ENCODE data around the gene GMDS. TPM values are rescaled to one million over a fixed set of nuclear protein-coding genes. Genes with fewer than 3 reads are reported as not detected.

The GMDS gene
- total and polyA plus RNA-seq, 2 donors (not counting 1 experiment from before 2014, with no cell fraction given): 11.5 to 16.4 TPM

- ChIA-PET CTCF (interaction anchor here (1.1 kb wide), 1 partner anchor 990 kb away, joined by 3 read pairs; no protein-coding TSS in a partner anchor), POLR2A (no interaction called here)
- Histone ChIP-seq H3K4me2 (replicated peaks; ENCODE audit: low read depth, low read length, poor library complexity, severe bottlenecking) (no peak overlapping the region), H3K4me3 (ENCODE audit: control extremely low read depth in 1 of 5, extremely low read depth in 1 of 5, insufficient read depth in 1 of 5, low read depth in 2 of 5, low read length in 4 of 5) (no peak overlapping the region), H3K9me3 (ENCODE audit: control extremely low read depth in 1 of 3, control insufficient read depth in 2 of 3, insufficient read depth in 1 of 3, low read length in 2 of 3) (peaks cover 0 to 2% (median 0%) of the 10 kb centered on the region in 3 donors), H3K4me1 (ENCODE audit: control insufficient read depth in 2 of 2, insufficient read depth in 2 of 2, low read length in 2 of 2) (no peaks in the 10 kb centered on the region), H3K27me3 (replicated peaks in 1 of 4; ENCODE audit: control extremely low read depth in 1 of 4, control insufficient read depth in 3 of 4, insufficient read depth in 4 of 4, low read length in 3 of 4) (no peaks in the 10 kb centered on the region), H4K20me1 (ENCODE audit: control insufficient read depth, insufficient read depth, low read length, poor library complexity, severe bottlenecking) (no peaks in the 10 kb centered on the region), H3K79me2 (ENCODE audit: control insufficient read depth, insufficient read depth, low read length) (no peaks in the 10 kb centered on the region), H3K27ac (ENCODE audit: low read length in 2 of 2) (no peak overlapping the region), H3K36me3 (replicated peaks in 1 of 2; ENCODE audit: control extremely low read depth in 1 of 2, control insufficient read depth in 1 of 2, extremely low read depth in 1 of 2, insufficient read depth in 2 of 2, low read length in 1 of 2) (no peaks in the 10 kb centered on the region), H3K9ac (ENCODE audit: low read length) (no peak overlapping the region), H2AFZ (ENCODE audit: insufficient read depth, low read depth, low read length, poor library complexity, severe bottlenecking) (no peak overlapping the region)
- intact Hi-C loops (cut with micrococcal nuclease): no loop called here
- H3K4me1 Mint-ChIP-seq: peaks cover 3% of the 10 kb centered on the region
- DNase-seq (no peak), ATAC-seq (ENCODE audit: low read depth) (no peak)
- WGBS (ENCODE audit: insufficient coverage): 80% methylated on average over 6 of the region's 12 CpGs
- no peak overlapping the region for H3K4me3 Mint-ChIP-seq
- H3K27ac Mint-ChIP-seq: no peak overlapping the region
- no peaks in the 10 kb centered on the region for H3K9me3 Mint-ChIP-seq (ENCODE audit: insufficient read depth)
- peaks cover 4% of the 10 kb centered on the region for H3K27me3 Mint-ChIP-seq
- no peak for TF ChIP-seq EZH2 (IDR thresholded peaks at IDR 0.05; ENCODE audit: borderline replicate concordance, insufficient read depth, low read depth, low read length, poor library complexity, severe bottlenecking)
- no peak for TF ChIP-seq CTCF (IDR thresholded peaks at IDR 0.05)
These were observed 600.8 kb downstream of the GMDS start for GRCh38 chr6:1644516-1645060.

GRCh38 chr6:1643830-1644445, 601.5 kb downstream of the GMDS start:
- TF ChIP-seq EZH2 (IDR thresholded peaks at IDR 0.05; ENCODE audit: borderline replicate concordance, insufficient read depth, low read depth, low read length, poor library complexity, severe bottlenecking): no peak
- no peak for TF ChIP-seq CTCF (IDR thresholded peaks at IDR 0.05)
- H3K9ac ChIP-seq (ENCODE audit: low read length): no peak overlapping the region
- H3K27me3 ChIP-seq (replicated peaks in 1 of 4; ENCODE audit: control extremely low read depth in 1 of 4, control insufficient read depth in 3 of 4, insufficient read depth in 4 of 4, low read length in 3 of 4): no peaks in the 10 kb centered on the region
- no peak overlapping the region for H3K4me3 ChIP-seq (ENCODE audit: control extremely low read depth in 1 of 5, extremely low read depth in 1 of 5, insufficient read depth in 1 of 5, low read depth in 2 of 5, low read length in 4 of 5)
- WGBS (ENCODE audit: insufficient coverage): 70% methylated on average over 18 of the region's 18 CpGs
- H3K4me2 ChIP-seq (replicated peaks; ENCODE audit: low read depth, low read length, poor library complexity, severe bottlenecking): no peak overlapping the region
- no peak overlapping the region for H3K27ac ChIP-seq (ENCODE audit: low read length in 2 of 2)
- H3K4me1 Mint-ChIP-seq: peaks cover 3% of the 10 kb centered on the region
- ChIA-PET POLR2A (no interaction called here), CTCF (interaction anchor here (1.1 kb wide), 1 partner anchor 991 kb away, joined by 3 read pairs; no protein-coding TSS in a partner anchor)
- intact Hi-C loops (cut with micrococcal nuclease): no loop called here
- H3K27me3 Mint-ChIP-seq: peaks cover 4% of the 10 kb centered on the region
- no peak for DNase-seq
- no peak overlapping the region for H3K27ac Mint-ChIP-seq
- H4K20me1 ChIP-seq (ENCODE audit: control insufficient read depth, insufficient read depth, low read length, poor library complexity, severe bottlenecking): no peaks in the 10 kb centered on the region
- no peaks in the 10 kb centered on the region for H3K4me1 ChIP-seq (ENCODE audit: control insufficient read depth in 2 of 2, insufficient read depth in 2 of 2, low read length in 2 of 2)
- H3K9me3 ChIP-seq (ENCODE audit: control extremely low read depth in 1 of 3, control insufficient read depth in 2 of 3, insufficient read depth in 1 of 3, low read length in 2 of 3): peaks cover 0 to 2% (median 0%) of the 10 kb centered on the region in 3 donors
- H3K4me3 Mint-ChIP-seq: no peak overlapping the region
- no peaks in the 10 kb centered on the region for H3K9me3 Mint-ChIP-seq (ENCODE audit: insufficient read depth)
- no peak for ATAC-seq (ENCODE audit: low read depth)
- H2AFZ ChIP-seq (ENCODE audit: insufficient read depth, low read depth, low read length, poor library complexity, severe bottlenecking): no peak overlapping the region
- H3K79me2 ChIP-seq (ENCODE audit: control insufficient read depth, insufficient read depth, low read length): no peaks in the 10 kb centered on the region
- no peaks in the 10 kb centered on the region for H3K36me3 ChIP-seq (replicated peaks in 1 of 2; ENCODE audit: control extremely low read depth in 1 of 2, control insufficient read depth in 1 of 2, extremely low read depth in 1 of 2, insufficient read depth in 2 of 2, low read length in 1 of 2)
